OCI-LY7 (cell line): ENCODE results near the gene SPPL3.

ENCODE experiments used
- EZH2phosphoT487 ChIP-seq: fragments of 200-600 bp; sonication (generic); IDR thresholded peaks from 2 replicates; pipeline ENCODE4 v1.6.1; 2018; ENCODE audit warnings: low read depth, borderline replicate concordance, mild to moderate bottlenecking, mixed run types, antibody characterized with exemption, low read length, moderate library complexity, mixed read lengths
- TF ChIP-seq, protein P1 (sequence below): fragments of 200-600 bp; sonication (generic); conservative IDR thresholded peaks from 2 replicates; pipeline ENCODE4 v1.5.1; 2014; ENCODE audit warnings: mild to moderate bottlenecking, antibody characterized with exemption, low read length, moderate library complexity, mixed read lengths

DNA sequence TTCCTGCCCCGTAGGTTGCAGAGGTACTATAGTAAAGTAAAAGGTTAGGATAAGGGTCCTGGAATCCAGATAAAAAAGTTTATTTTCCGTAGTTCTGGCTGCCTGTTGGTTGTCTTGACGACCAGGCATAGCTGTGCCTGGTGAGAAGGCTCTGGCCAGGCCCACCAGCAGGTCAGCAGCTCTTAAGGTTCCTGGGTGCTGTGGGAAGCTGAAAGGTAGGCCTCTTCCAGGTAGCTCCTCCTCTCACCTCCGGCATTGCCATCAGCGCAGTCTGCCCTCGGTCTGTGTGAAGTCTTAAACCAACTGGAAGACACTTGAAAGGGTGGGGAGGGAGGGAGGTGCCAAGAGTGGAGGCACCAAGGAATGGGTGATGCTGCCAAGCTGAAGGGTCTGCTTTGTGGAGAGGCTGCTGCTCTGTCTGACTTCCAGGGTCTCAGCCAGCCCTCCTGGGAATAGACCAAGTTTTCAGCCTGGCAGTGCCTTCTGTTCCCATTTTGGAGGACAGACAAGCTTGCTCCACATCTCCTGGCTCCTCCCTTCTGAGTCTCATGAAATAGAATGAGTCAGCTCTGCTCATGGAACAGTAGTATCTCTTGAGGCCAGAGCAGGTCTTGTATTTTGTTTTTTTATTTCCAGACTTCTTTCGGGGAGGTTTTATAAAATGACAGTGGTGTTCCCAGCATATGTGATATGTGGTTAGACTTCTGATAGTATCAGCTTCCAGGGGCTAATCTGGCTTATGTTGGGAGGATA is 183.7 kb downstream of the SPPL3 start:
- TF ChIP-seq, protein P1, sequence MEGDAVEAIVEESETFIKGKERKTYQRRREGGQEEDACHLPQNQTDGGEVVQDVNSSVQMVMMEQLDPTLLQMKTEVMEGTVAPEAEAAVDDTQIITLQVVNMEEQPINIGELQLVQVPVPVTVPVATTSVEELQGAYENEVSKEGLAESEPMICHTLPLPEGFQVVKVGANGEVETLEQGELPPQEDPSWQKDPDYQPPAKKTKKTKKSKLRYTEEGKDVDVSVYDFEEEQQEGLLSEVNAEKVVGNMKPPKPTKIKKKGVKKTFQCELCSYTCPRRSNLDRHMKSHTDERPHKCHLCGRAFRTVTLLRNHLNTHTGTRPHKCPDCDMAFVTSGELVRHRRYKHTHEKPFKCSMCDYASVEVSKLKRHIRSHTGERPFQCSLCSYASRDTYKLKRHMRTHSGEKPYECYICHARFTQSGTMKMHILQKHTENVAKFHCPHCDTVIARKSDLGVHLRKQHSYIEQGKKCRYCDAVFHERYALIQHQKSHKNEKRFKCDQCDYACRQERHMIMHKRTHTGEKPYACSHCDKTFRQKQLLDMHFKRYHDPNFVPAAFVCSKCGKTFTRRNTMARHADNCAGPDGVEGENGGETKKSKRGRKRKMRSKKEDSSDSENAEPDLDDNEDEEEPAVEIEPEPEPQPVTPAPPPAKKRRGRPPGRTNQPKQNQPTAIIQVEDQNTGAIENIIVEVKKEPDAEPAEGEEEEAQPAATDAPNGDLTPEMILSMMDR = no peak
- no peak for TF ChIP-seq EZH2phosphoT487
